Right atrium auricular region (tissue), 2 donors: ENCODE data around the gene SLC25A43. TPM values are rescaled to one million over a fixed set of nuclear protein-coding genes. Genes with fewer than 3 reads are reported as not detected.
"Not testable (repeated sequence)": the region's sequence is repeated elsewhere in the genome, so short reads cannot be mapped to it uniquely, and the experiment has no call there.

Experiments used
- DNase-seq: peaks from one replicate; pipeline ENCODE4 v3.0.0-alpha.2; 2019; ENCODE audit warnings: low spot score
- H3K27ac ChIP-seq, 2 donors: fragments of 200-600 bp; sonication (generic); 1 replicate in 1 of 2; 2 replicates in 1 of 2; pipeline ENCODE4 v1.5.1; 2016 to 2019
- H3K27me3 ChIP-seq, 2 donors: fragments of 200-600 bp; sonication (generic); one replicate each; pipeline versions ENCODE4 v1.5.1 to v1.6.0; 2017 to 2019
- H3K36me3 ChIP-seq: fragments of 200-600 bp; sonication (generic); one replicate; pipeline ENCODE4 v1.5.1; 2016
- H3K4me1 ChIP-seq, 2 donors: fragments of 200-600 bp; sonication (generic); one replicate each; pipeline versions ENCODE4 v1.5.1 to v1.6.0; 2017 to 2019
- H3K4me3 ChIP-seq, 2 donors: fragments of 200-600 bp; sonication (generic); 1 replicate in 1 of 2; 2 replicates in 1 of 2; pipeline ENCODE4 v1.5.1; 2017 to 2019; ENCODE audit warnings: mild to moderate bottlenecking in 1 of 2, moderate library complexity in 1 of 2
- H3K9me3 ChIP-seq, 2 donors: fragments of 200-600 bp; sonication (generic); one replicate each; pipeline ENCODE4 v1.5.1; 2019
- CTCF ChIP-seq, 2 donors: fragments of 200-600 bp; sonication (generic); IDR thresholded peaks; one replicate each; pipeline ENCODE4 v1.5.1; 2019; ENCODE audit warnings: antibody characterized with exemption in 2 of 2
- total RNA-seq, 2 donors: library from RNA; depleted of rRNA; stranded (reverse); fragments of >200 nt; gene quantifications; one replicate each; pipeline ENCODE4 v1.1.0, GENCODE V29; 2016

SLC25A43 gene
- total RNA-seq, 2 donors from 2014 or later, result 5.6 to 8.1 TPM

GRCh38 chrX:119375561-119375960, 23.6 kb upstream of the SLC25A43 start:
- no peaks in the 10 kb centered on the region for H3K36me3 ChIP-seq
- H3K27me3 ChIP-seq, result no peaks in the 10 kb centered on the region
- DNase-seq, result no peak
- H3K9me3 ChIP-seq, result no peaks in the 10 kb centered on the region
- H3K4me3 ChIP-seq, result no peak overlapping the region
- H3K27ac ChIP-seq, result no peak overlapping the region
- H3K4me1 ChIP-seq, result no peaks in the 10 kb centered on the region
- no peak for TF ChIP-seq CTCF (IDR thresholded peaks at IDR 0.05)

GRCh38 chrX:119376312-119376711, 22.8 kb upstream of the SLC25A43 start:
- TF ChIP-seq CTCF (IDR thresholded peaks at IDR 0.05), result no peak
- H3K4me1 ChIP-seq, result no peaks in the 10 kb centered on the region
- no peak overlapping the region for H3K4me3 ChIP-seq
- H3K27me3 ChIP-seq, result no peaks in the 10 kb centered on the region
- H3K9me3 ChIP-seq, result no peaks in the 10 kb centered on the region
- H3K36me3 ChIP-seq, result no peaks in the 10 kb centered on the region
- DNase-seq, result no peak
- no peak overlapping the region for H3K27ac ChIP-seq

- Histone ChIP-seq H3K9me3 (no peaks in the 10 kb centered on the region), H3K27ac (no peak overlapping the region), H3K4me1 (no peaks in the 10 kb centered on the region), H3K36me3 (no peaks in the 10 kb centered on the region), H3K27me3 (no peaks in the 10 kb centered on the region), H3K4me3 (no peak overlapping the region)
- TF ChIP-seq CTCF (IDR thresholded peaks at IDR 0.05), result no peak
- DNase-seq, result no peak
Observed at GRCh38 chrX:119381349-119381944, 17.7 kb upstream of the SLC25A43 start.

GRCh38 chrX:119382606-119383005, 16.5 kb upstream of the SLC25A43 start:
- TF ChIP-seq CTCF (IDR thresholded peaks at IDR 0.05), result no peak
- no peak for DNase-seq
- Histone ChIP-seq H3K27ac (no peak overlapping the region), H3K4me1 (no peaks in the 10 kb centered on the region), H3K4me3 (no peak overlapping the region), H3K36me3 (no peaks in the 10 kb centered on the region), H3K27me3 (no peaks in the 10 kb centered on the region), H3K9me3 (no peaks in the 10 kb centered on the region)

GRCh38 chrX:119386685-119387084, 12.5 kb upstream of the SLC25A43 start:
- not testable (repeated sequence) for DNase-seq, H3K27ac ChIP-seq, H3K4me1 ChIP-seq, H3K4me3 ChIP-seq, H3K9me3 ChIP-seq, H3K27me3 ChIP-seq, H3K36me3 ChIP-seq

GRCh38 chrX:119387426-119387825, 11.7 kb upstream of the SLC25A43 start:
- not testable (repeated sequence) for H3K9me3 ChIP-seq, H3K27ac ChIP-seq, H3K4me3 ChIP-seq, DNase-seq, H3K27me3 ChIP-seq, H3K4me1 ChIP-seq, H3K36me3 ChIP-seq

- TF ChIP-seq CTCF (IDR thresholded peaks at IDR 0.05), result no peak
- no peak overlapping the region for H3K27ac ChIP-seq
- no peak overlapping the region for H3K4me3 ChIP-seq
- no peaks in the 10 kb centered on the region for H3K4me1 ChIP-seq
- H3K36me3 ChIP-seq, result no peaks in the 10 kb centered on the region
- H3K9me3 ChIP-seq, result no peaks in the 10 kb centered on the region
- no peaks in the 10 kb centered on the region for H3K27me3 ChIP-seq
- DNase-seq, result no peak
Observed at GRCh38 chrX:119389214-119389613, 9.9 kb upstream of the SLC25A43 start.
